B cell (primary cell): ENCODE measurements around the gene STMP1. TPM values are rescaled to one million over a fixed set of nuclear protein-coding genes. Genes with fewer than 3 reads are reported as not detected.
A peak's percentile ranks its signal among the peaks of the same experiment; 100 is the strongest.

Experiments used
- ATAC-seq: fragments of 200-7000 bp; cut with Tn5 transposase; one replicate; pipeline ENCODE4 v1.10.0; 2021; ENCODE audit warnings: low read depth, mild to moderate bottlenecking, moderate number of reproducible peaks, moderate library complexity
- CTCF ChIA-PET: fragments of 350-600 bp; sonication (Branson Sonifier 250); formaldehyde crosslinking; loops from one replicate; lab custom pipeline; 2021; ENCODE audit warnings: antibody characterized with exemption, inconsistent platforms; lab: Charles Lee
- POLR2A ChIA-PET: fragments of 350-600 bp; sonication (Branson Sonifier 250); formaldehyde crosslinking; loops from one replicate; lab custom pipeline; 2021; ENCODE audit warnings: antibody characterized with exemption; lab: Charles Lee
- DNase-seq: peaks from one replicate; pipeline ENCODE4 v3.0.0; 2013
- H2AFZ ChIP-seq: 2 replicates; pipeline ENCODE4 v1.6.1; 2012; ENCODE audit warnings: mild to moderate bottlenecking, low read depth, low read length; ENCODE audit not compliant: insufficient read depth, poor library complexity, severe bottlenecking
- H3K27ac ChIP-seq, 2 donors: 1 replicate in 1 of 2; 2 replicates in 1 of 2; pipeline ENCODE4 v1.5.1; 2012 to 2013; ENCODE audit warnings: low read length in 2 of 2, mild to moderate bottlenecking in 2 of 2, moderate library complexity in 1 of 2
- H3K27me3 ChIP-seq, 4 experiments: fragments of 200-600 bp in 1 of 4; sonication (generic) in 1 of 4; replicated peaks in 1 of 4; 1 replicate in 2 of 4; 2 replicates in 2 of 4; pipeline versions ENCODE4 v1.6.1 to v1.7.0; 2013 to 2016; ENCODE audit warnings: low read length in 3 of 4, mild to moderate bottlenecking in 2 of 4, mixed read lengths in 1 of 4, moderate library complexity in 1 of 4; ENCODE audit not compliant: insufficient read depth in 4 of 4, control insufficient read depth in 3 of 4; ENCODE audit errors: control extremely low read depth in 1 of 4
- H3K36me3 ChIP-seq, 2 experiments: replicated peaks in 1 of 2; 1 replicate in 1 of 2; 2 replicates in 1 of 2; pipeline versions ENCODE4 v1.6.1 to v1.7.1; 2013; ENCODE audit warnings: low read length in 1 of 2; ENCODE audit not compliant: insufficient read depth in 2 of 2, control insufficient read depth in 1 of 2; ENCODE audit errors: control extremely low read depth in 1 of 2, extremely low read depth in 1 of 2
- H3K4me1 ChIP-seq, 2 donors: fragments of 200-600 bp in 1 of 2; sonication (generic) in 1 of 2; 1 replicate in 1 of 2; 2 replicates in 1 of 2; pipeline versions ENCODE4 v1.5.1 to v1.6.1; 2013 to 2017; ENCODE audit warnings: low read length in 2 of 2; ENCODE audit not compliant: control insufficient read depth in 2 of 2, insufficient read depth in 2 of 2
- H3K4me2 ChIP-seq: replicated peaks from 2 replicates; pipeline ENCODE3; 2012; ENCODE audit warnings: mild to moderate bottlenecking, low read depth, low read length; ENCODE audit not compliant: poor library complexity, severe bottlenecking
- H3K4me3 ChIP-seq, 5 experiments: fragments of 200-600 bp in 1 of 5; sonication (generic) in 1 of 5; 1 replicate in 3 of 5; 2 replicates in 2 of 5; pipeline versions ENCODE4 v1.5.1 to v1.7.0; 2011 to 2016; ENCODE audit warnings: low read length in 4 of 5, mild to moderate bottlenecking in 4 of 5, low read depth in 2 of 5, control low read depth in 1 of 5, moderate library complexity in 1 of 5; ENCODE audit not compliant: insufficient read depth in 1 of 5; ENCODE audit errors: control extremely low read depth in 1 of 5, extremely low read depth in 1 of 5
- H3K79me2 ChIP-seq: fragments of 200-600 bp; sonication (generic); one replicate; pipeline ENCODE4 v1.6.0; 2016; ENCODE audit warnings: low read length; ENCODE audit not compliant: control insufficient read depth, insufficient read depth
- H3K9ac ChIP-seq: fragments of 200-600 bp; sonication (generic); 2 replicates; pipeline ENCODE4 v1.6.1; 2017; ENCODE audit warnings: mild to moderate bottlenecking, low read length, moderate library complexity
- H3K9me3 ChIP-seq, 3 donors: one replicate each; pipeline versions ENCODE4 v1.6.1 to v1.7.1; 2013; ENCODE audit warnings: low read length in 2 of 3; ENCODE audit not compliant: control insufficient read depth in 2 of 3, insufficient read depth in 1 of 3; ENCODE audit errors: control extremely low read depth in 1 of 3
- H4K20me1 ChIP-seq: 2 replicates; pipeline ENCODE4 v1.6.0; 2012; ENCODE audit warnings: mild to moderate bottlenecking, low read length; ENCODE audit not compliant: insufficient read depth, control insufficient read depth, poor library complexity, severe bottlenecking
- H3K27ac Mint-ChIP-seq: one replicate; pipeline ENCODE4 v1.8.0; 2021; ENCODE audit warnings: mixed read lengths
- H3K27me3 Mint-ChIP-seq: one replicate; pipeline ENCODE4 v1.8.0; 2021; ENCODE audit warnings: mixed read lengths
- H3K4me1 Mint-ChIP-seq: one replicate; pipeline ENCODE4 v1.8.0; 2021; ENCODE audit warnings: mixed read lengths
- H3K4me3 Mint-ChIP-seq: one replicate; pipeline ENCODE4 v1.8.0; 2021; ENCODE audit warnings: mixed read lengths
- H3K9me3 Mint-ChIP-seq: one replicate; pipeline ENCODE4 v1.8.0; 2022; ENCODE audit warnings: mixed read lengths; ENCODE audit not compliant: insufficient read depth
- CTCF ChIP-seq: fragments of 200-600 bp; IDR thresholded peaks from one replicate; pipeline ENCODE4 v1.8.0; 2022; ENCODE audit warnings: antibody characterized with exemption, mild to moderate bottlenecking
- EZH2 ChIP-seq: IDR thresholded peaks from 2 replicates; pipeline ENCODE4 v1.6.1; 2012; ENCODE audit warnings: borderline replicate concordance, low read depth, mild to moderate bottlenecking, moderate library complexity, low read length; ENCODE audit not compliant: insufficient read depth, poor library complexity, severe bottlenecking
- WGBS: methylation state at CpG from one replicate; pipeline ENCODE4 v1.1.5; 2013; ENCODE audit warnings: missing lambda C conversion rate; ENCODE audit not compliant: insufficient coverage; 5-methylcytosine and 5-hydroxymethylcytosine counted together
- intact Hi-C: fragments of 100-400 bp; cut with micrococcal nuclease; formaldehyde crosslinking; loops from one replicate; pipeline ENCODE4 v1.10.0; 2022
- polyA plus RNA-seq: library from polyadenylated mRNA; depleted of rRNA; stranded (reverse); fragments of >200 nt; gene quantifications from 2 replicates; pipeline ENCODE4 v1.2.3, GENCODE V29; 2012
- total RNA-seq, 2 donors: library from RNA; stranded (reverse); fragments of 120-200 nt in 1 of 2; gene quantifications; 1 replicate in 1 of 2; 2 replicates in 1 of 2; pipeline versions ENCODE4 v1.2.3 to v1.2.4, GENCODE V29; 2013 to 2022

The STMP1 gene
- total and polyA plus RNA-seq, 2 donors (not counting 1 experiment from before 2014, with no cell fraction given) = 11.0 to 33.5 TPM

- Histone ChIP-seq H3K36me3 (peaks cover 3 to 6% of the 10 kb centered on the region in 2 experiments), H3K4me1 (peaks cover 15 to 32% of the 10 kb centered on the region in 2 donors), H3K9ac (no peak overlapping the region), H3K9me3 (no peaks in the 10 kb centered on the region), H2AFZ (no peak overlapping the region), H3K27ac (peak overlapping the region in 1 of 2 donors; percentile 8), H3K4me3 (no peak overlapping the region), H3K27me3 (no peaks in the 10 kb centered on the region), H4K20me1 (peaks cover 15% of the 10 kb centered on the region), H3K4me2 (peak overlapping the region; percentile 10), H3K79me2 (peaks cover 53% of the 10 kb centered on the region)
- ChIA-PET POLR2A (no interaction called here), CTCF (interaction anchor here (0.6 to 6.4 kb wide), 3 partner anchors 9 to 19 kb away, joined by 3 to 46 read pairs (median 12); no protein-coding TSS in a partner anchor)
- intact Hi-C loops = loop anchor here (5.0 kb wide), 2 partner anchors 343 to 382 kb away; no protein-coding TSS in a partner anchor
- Mint-ChIP-seq H3K27ac (peak overlapping the region; percentile 56), H3K27me3 (no peaks in the 10 kb centered on the region), H3K4me1 (peaks cover 41% of the 10 kb centered on the region), H3K9me3 (no peaks in the 10 kb centered on the region), H3K4me3 (peak overlapping the region; percentile 74)
- ATAC-seq = no peak
- TF ChIP-seq CTCF (no peak), EZH2 (no peak)
- 90% methylated on average over 2 of the region's 3 CpGs for WGBS
- DNase-seq = no peak
Observed at GRCh38 chr7:135664046-135664589, 1.8 kb downstream of the STMP1 start.

GRCh38 chr7:135665042-135665441 is 2.7 kb downstream of the STMP1 start:
- Histone ChIP-seq H3K4me1 (peaks cover 15 to 32% of the 10 kb centered on the region in 2 donors), H3K27me3 (no peaks in the 10 kb centered on the region), H4K20me1 (peaks cover 22% of the 10 kb centered on the region), H3K36me3 (peaks cover 3 to 6% of the 10 kb centered on the region in 2 experiments), H3K9ac (no peak overlapping the region), H2AFZ (no peak overlapping the region), H3K79me2 (peaks cover 63% of the 10 kb centered on the region), H3K27ac (no peak overlapping the region), H3K4me3 (no peak overlapping the region), H3K4me2 (no peak overlapping the region), H3K9me3 (no peaks in the 10 kb centered on the region)
- intact Hi-C loops = no loop called here
- no peak overlapping the region for H3K4me3 Mint-ChIP-seq
- CTCF ChIA-PET = no interaction called here
- TF ChIP-seq CTCF (no peak), EZH2 (no peak)
- ATAC-seq = no peak
- no peak for DNase-seq
- H3K4me1 Mint-ChIP-seq = peaks cover 46% of the 10 kb centered on the region
- no peaks in the 10 kb centered on the region for H3K9me3 Mint-ChIP-seq
- no peak overlapping the region for H3K27ac Mint-ChIP-seq
- no CpG with 5 or more reads among the region's 3 CpGs for WGBS
- POLR2A ChIA-PET = no interaction called here
- H3K27me3 Mint-ChIP-seq = no peaks in the 10 kb centered on the region
